HG02981 (cell line): ENCODE measurements around the gene SORCS2.

Experiments used
- ATAC-seq: cut with Tn5 transposase; IDR thresholded peaks from one replicate; pipeline ENCODE4 v1.9.1; 2021; ENCODE audit warnings: mild to moderate bottlenecking, moderate library complexity; ENCODE audit not compliant: unreplicated experiment

SORCS2 gene

GRCh38 chr4:7366180-7366945 is 174.0 kb downstream of the SORCS2 start:
- ATAC-seq: no peak

GRCh38 chr4:7366954-7367353 is 174.6 kb downstream of the SORCS2 start:
- ATAC-seq: no peak

GRCh38 chr4:7367406-7367805 is 175.1 kb downstream of the SORCS2 start:
- no peak for ATAC-seq

- ATAC-seq: no peak
Measured at GRCh38 chr4:7367864-7368277, 175.5 kb downstream of the SORCS2 start.

- ATAC-seq: no peak
Measured at GRCh38 chr4:7368296-7368695, 176.0 kb downstream of the SORCS2 start.

GRCh38 chr4:7369511-7369910 is 177.2 kb downstream of the SORCS2 start:
- no peak for ATAC-seq

- no peak for ATAC-seq
Measured at GRCh38 chr4:7370038-7370437, 177.7 kb downstream of the SORCS2 start.

- no peak for ATAC-seq
Measured at GRCh38 chr4:7371210-7371941, 179.0 kb downstream of the SORCS2 start.

- no peak for ATAC-seq
Measured at GRCh38 chr4:7372673-7373072, 180.3 kb downstream of the SORCS2 start.

GRCh38 chr4:7374571-7374970 is 182.2 kb downstream of the SORCS2 start:
- no peak for ATAC-seq

- ATAC-seq: no peak
Measured at GRCh38 chr4:7375427-7375826, 183.1 kb downstream of the SORCS2 start.

GRCh38 chr4:7377223-7377865 is 185.0 kb downstream of the SORCS2 start:
- ATAC-seq: no peak

GRCh38 chr4:7379186-7379585 is 186.8 kb downstream of the SORCS2 start:
- no peak for ATAC-seq

- no peak for ATAC-seq
Measured at GRCh38 chr4:7379719-7380118, 187.4 kb downstream of the SORCS2 start.

GRCh38 chr4:7381221-7381889 is 189.0 kb downstream of the SORCS2 start:
- no peak for ATAC-seq

- no peak for ATAC-seq
Measured at GRCh38 chr4:7381890-7382633, 189.7 kb downstream of the SORCS2 start.

GRCh38 chr4:7382634-7383014 is 190.3 kb downstream of the SORCS2 start:
- ATAC-seq: no peak

- no peak for ATAC-seq
Measured at GRCh38 chr4:7383266-7383665, 190.9 kb downstream of the SORCS2 start.

GRCh38 chr4:7384003-7384928 is 191.9 kb downstream of the SORCS2 start:
- no peak for ATAC-seq
